HUES48 (cell line): ENCODE results near the gene PRKAG3.

Source experiments
- H3K27ac ChIP-seq: one replicate; pipeline ENCODE4 v1.7.0; 2013; ENCODE audit warnings: low read depth, low read length, inconsistent platforms
- H3K27me3 ChIP-seq: 2 replicates; pipeline ENCODE4 v1.6.1; 2013; ENCODE audit warnings: mild to moderate bottlenecking, low read length; ENCODE audit not compliant: control insufficient read depth, insufficient read depth
- H3K36me3 ChIP-seq: 2 replicates; pipeline ENCODE4 v1.6.1; 2013; ENCODE audit warnings: low read length; ENCODE audit not compliant: control insufficient read depth, insufficient read depth
- H3K4me1 ChIP-seq: 2 replicates; pipeline ENCODE4 v1.6.1; 2013; ENCODE audit warnings: mild to moderate bottlenecking, low read length; ENCODE audit not compliant: control insufficient read depth, insufficient read depth
- H3K4me3 ChIP-seq: 2 replicates; pipeline ENCODE4 v1.5.1; 2013; ENCODE audit warnings: mild to moderate bottlenecking, low read depth, low read length
- H3K9ac ChIP-seq: 2 replicates; pipeline ENCODE4 v1.6.1; 2013; ENCODE audit warnings: mild to moderate bottlenecking, low read depth, low read length, moderate library complexity
- H3K9me3 ChIP-seq: 2 replicates; pipeline ENCODE4 v1.6.1; 2013; ENCODE audit warnings: low read length; ENCODE audit not compliant: control insufficient read depth, insufficient read depth

PRKAG3 gene

GRCh38 chr2:218812861-218813260 is 18.7 kb downstream of the PRKAG3 start:
- H3K36me3 ChIP-seq, result no peaks in the 10 kb centered on the region
- no peak overlapping the region for H3K9ac ChIP-seq
- no peak overlapping the region for H3K27ac ChIP-seq
- no peaks in the 10 kb centered on the region for H3K9me3 ChIP-seq
- H3K4me1 ChIP-seq, result no peaks in the 10 kb centered on the region
- H3K27me3 ChIP-seq, result no peaks in the 10 kb centered on the region
- no peak overlapping the region for H3K4me3 ChIP-seq

GRCh38 chr2:218812096-218812815 is 19.3 kb downstream of the PRKAG3 start:
- Histone ChIP-seq H3K9ac (no peak overlapping the region), H3K9me3 (no peaks in the 10 kb centered on the region), H3K36me3 (no peaks in the 10 kb centered on the region), H3K27ac (no peak overlapping the region), H3K4me1 (no peaks in the 10 kb centered on the region), H3K4me3 (no peak overlapping the region), H3K27me3 (no peaks in the 10 kb centered on the region)

GRCh38 chr2:218811382-218811781 is 20.2 kb downstream of the PRKAG3 start:
- peaks cover 3% of the 10 kb centered on the region for H3K4me1 ChIP-seq
- H3K9ac ChIP-seq, result no peak overlapping the region

DNA sequence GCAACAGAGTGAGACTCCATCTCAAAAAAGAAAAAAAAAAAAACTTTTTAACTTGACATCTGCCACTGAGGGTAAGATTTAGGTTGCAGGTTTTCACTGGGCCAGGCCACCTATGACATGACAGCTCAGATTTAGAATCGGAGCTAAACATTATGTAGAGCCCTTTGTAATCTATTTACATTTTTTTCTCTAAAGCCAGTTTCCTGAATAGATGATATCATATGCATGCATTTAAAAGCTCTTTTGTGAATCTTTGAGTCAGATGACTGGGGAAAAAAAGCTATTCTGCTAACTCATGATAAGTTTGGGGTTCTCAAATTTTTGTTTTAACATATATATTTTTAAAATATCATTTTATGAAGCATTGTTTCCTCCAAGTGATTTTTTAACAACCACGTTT is 21.3 kb downstream of the PRKAG3 start:
- Histone ChIP-seq H3K27ac (no peak overlapping the region), H3K4me3 (no peak overlapping the region), H3K36me3 (no peaks in the 10 kb centered on the region), H3K9me3 (no peaks in the 10 kb centered on the region), H3K9ac (no peak overlapping the region), H3K27me3 (no peaks in the 10 kb centered on the region), H3K4me1 (peaks cover 14% of the 10 kb centered on the region)

More at GRCh38 chr2:218811382-218811781, 20.2 kb downstream of the PRKAG3 start:
- Histone ChIP-seq H3K27ac (no peak overlapping the region), H3K9me3 (no peaks in the 10 kb centered on the region), H3K36me3 (no peaks in the 10 kb centered on the region), H3K27me3 (no peaks in the 10 kb centered on the region), H3K4me3 (no peak overlapping the region)

- Histone ChIP-seq H3K36me3 (no peaks in the 10 kb centered on the region), H3K4me1 (peaks cover 17% of the 10 kb centered on the region), H3K9me3 (0 out of 2 replicates have a peak, but pooled peaks cover under 1% of the 10 kb centered on the region), H3K27ac (no peak overlapping the region), H3K9ac (no peak overlapping the region), H3K4me3 (no peak overlapping the region), H3K27me3 (no peaks in the 10 kb centered on the region)
Measured at GRCh38 chr2:218809515-218809914, 22.1 kb downstream of the PRKAG3 start.

DNA sequence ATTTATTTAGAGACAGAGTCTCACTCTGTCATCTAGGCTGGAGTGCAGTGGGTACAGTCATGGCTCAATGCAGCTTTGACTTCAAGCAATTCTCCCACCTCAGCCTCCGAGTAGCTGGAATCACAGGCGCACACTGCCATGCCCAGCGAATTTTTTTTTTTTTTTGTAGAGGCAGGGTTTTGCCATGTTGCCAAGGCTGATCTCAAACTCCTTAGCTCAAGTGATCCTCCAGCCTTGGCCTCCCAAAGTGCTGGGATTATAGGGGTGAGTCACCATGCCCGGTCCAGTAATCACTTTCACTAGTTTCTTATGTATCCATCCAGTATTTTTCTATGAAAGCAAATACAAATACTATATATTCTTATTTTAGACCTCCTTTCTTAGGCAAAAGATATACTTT is 24.0 kb downstream of the PRKAG3 start:
- Histone ChIP-seq H3K27me3 (no peaks in the 10 kb centered on the region), H3K9me3 (peaks cover 7% of the 10 kb centered on the region; the same call in 1 of the 2 replicates), H3K9ac (no peak overlapping the region), H3K4me3 (no peak overlapping the region), H3K36me3 (no peaks in the 10 kb centered on the region), H3K4me1 (peaks cover 17% of the 10 kb centered on the region), H3K27ac (no peak overlapping the region)

GRCh38 chr2:218806346-218806978 is 25.1 kb downstream of the PRKAG3 start:
- Histone ChIP-seq H3K27me3 (no peaks in the 10 kb centered on the region), H3K27ac (no peak overlapping the region), H3K36me3 (no peaks in the 10 kb centered on the region), H3K4me1 (peaks cover 17% of the 10 kb centered on the region), H3K9ac (no peak overlapping the region), H3K4me3 (no peak overlapping the region), H3K9me3 (peaks cover 7% of the 10 kb centered on the region; the same call in 1 of the 2 replicates)

DNA sequence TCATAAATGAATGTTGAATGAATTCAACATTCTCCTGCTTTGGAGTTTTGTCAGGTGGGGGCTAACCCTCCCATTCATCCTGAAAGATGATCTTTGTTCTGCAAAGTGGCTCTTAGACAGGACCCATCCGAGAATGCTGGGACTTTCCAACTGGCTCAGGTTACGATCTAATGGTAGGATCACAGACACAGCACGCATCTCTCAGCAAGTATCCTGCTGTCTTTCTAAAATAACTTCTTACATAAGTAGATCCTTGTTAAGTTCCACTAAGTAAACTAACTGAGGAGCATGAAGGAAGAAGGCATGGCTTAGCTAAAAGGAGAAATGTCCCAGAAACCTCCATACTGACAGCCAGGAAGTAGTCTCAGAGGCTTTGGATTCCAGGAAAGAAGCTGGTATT is 26.0 kb downstream of the PRKAG3 start:
- H3K27me3 ChIP-seq, result no peaks in the 10 kb centered on the region
- no peaks in the 10 kb centered on the region for H3K36me3 ChIP-seq
- H3K27ac ChIP-seq, result peak overlapping the region; percentile 56
- peaks cover 7% of the 10 kb centered on the region; the same call in 1 of the 2 replicates for H3K9me3 ChIP-seq
- peaks cover 17% of the 10 kb centered on the region for H3K4me1 ChIP-seq
- H3K4me3 ChIP-seq, result no peak overlapping the region
- no peak overlapping the region for H3K9ac ChIP-seq

DNA sequence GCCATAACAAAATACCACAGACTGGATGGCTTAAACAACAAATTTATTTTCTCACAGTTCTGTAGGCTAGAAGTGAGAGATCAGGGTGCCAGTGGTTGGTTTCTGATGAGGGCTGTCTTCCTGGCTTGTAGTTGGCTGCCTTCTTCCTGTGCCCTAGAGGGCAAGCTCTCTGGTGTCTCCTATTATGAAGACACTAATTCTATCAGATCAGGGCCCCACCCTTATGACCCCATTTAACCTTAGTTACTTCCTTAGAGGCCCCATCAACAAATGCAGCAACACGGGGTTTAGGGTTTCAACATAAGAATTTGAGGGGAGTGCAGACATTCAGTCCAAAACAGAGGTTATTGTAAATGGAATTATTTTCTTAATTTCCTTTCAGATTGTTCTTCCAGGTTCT is 26.8 kb downstream of the PRKAG3 start:
- Histone ChIP-seq H3K27me3 (no peaks in the 10 kb centered on the region), H3K4me1 (peaks cover 20% of the 10 kb centered on the region), H3K9me3 (peaks cover 7% of the 10 kb centered on the region; the same call in 1 of the 2 replicates), H3K4me3 (no peak overlapping the region), H3K36me3 (no peaks in the 10 kb centered on the region), H3K9ac (no peak overlapping the region), H3K27ac (peak overlapping the region; percentile 34)

DNA sequence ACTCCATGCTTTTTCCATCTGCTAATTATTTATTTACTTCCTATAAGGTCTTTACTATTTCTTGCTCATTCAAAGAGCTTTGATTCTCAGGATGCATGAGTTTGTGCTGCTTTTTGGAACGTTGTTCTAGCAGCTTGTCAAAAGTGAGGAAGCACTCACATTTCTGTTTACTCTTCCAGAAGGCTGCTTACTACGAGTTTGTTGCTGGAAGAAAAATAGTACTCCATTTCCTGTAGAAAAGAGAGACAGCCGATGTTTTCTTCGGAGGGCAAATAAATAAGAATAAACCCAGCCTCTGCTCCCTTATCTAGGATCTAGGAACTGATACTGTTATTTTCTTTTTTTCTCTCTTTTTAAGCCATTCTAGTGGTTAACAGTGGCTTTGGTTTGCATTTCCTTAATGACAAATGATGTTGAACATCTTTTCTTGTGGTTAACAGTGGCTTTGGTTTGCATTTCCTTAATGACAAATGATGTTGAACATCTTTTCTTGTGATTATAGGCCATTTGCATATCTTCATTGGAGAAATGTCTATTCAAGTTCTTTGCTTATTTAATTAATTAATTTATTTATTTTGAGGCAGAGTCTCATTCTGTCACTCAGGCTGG is 29.1 kb downstream of the PRKAG3 start:
- Histone ChIP-seq H3K27me3 (no peaks in the 10 kb centered on the region), H3K36me3 (no peaks in the 10 kb centered on the region), H3K9ac (no peak overlapping the region), H3K9me3 (peaks cover 7% of the 10 kb centered on the region; the same call in 1 of the 2 replicates), H3K4me1 (peaks cover 31% of the 10 kb centered on the region), H3K27ac (no peak overlapping the region), H3K4me3 (no peak overlapping the region)

DNA sequence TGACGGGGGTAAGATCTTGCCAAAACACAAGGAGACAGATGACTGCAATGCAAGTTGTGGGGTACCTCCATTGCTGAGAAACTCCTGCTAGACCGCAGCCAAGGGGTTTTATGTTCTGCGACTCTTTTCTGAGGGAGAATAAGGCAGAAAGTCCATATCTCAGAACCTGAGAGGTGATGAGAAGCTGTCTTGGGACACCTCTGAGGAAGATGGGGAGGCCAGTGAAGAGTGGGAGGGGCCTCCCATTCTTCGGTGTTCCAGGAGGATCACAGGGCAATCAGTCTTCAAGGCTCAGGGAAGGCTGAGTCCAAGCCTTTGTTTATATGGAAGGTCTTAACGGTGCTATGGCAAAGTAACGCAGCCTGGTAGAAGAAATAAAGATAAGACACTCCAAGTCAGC is 31.6 kb downstream of the PRKAG3 start:
- Histone ChIP-seq H3K27ac (peak overlapping the region; percentile 82), H3K4me3 (no peak overlapping the region), H3K9me3 (peaks cover 7% of the 10 kb centered on the region; the same call in 1 of the 2 replicates), H3K9ac (no peak overlapping the region), H3K4me1 (peaks cover 14% of the 10 kb centered on the region), H3K36me3 (no peaks in the 10 kb centered on the region), H3K27me3 (no peaks in the 10 kb centered on the region)
